HG03039 (cell line): ENCODE measurements around the gene FNIP1.
"Not testable (repeated sequence)": the region's sequence is repeated elsewhere in the genome, so short reads cannot be mapped to it uniquely, and the experiment has no call there.

ENCODE experiments used
- ATAC-seq: cut with Tn5 transposase; IDR thresholded peaks from one replicate; pipeline ENCODE4 v1.9.1; 2021; ENCODE audit warnings: mild to moderate bottlenecking, moderate library complexity; ENCODE audit not compliant: unreplicated experiment

FNIP1 gene

GRCh38 chr5:131610198-131611063, 186.4 kb downstream of the FNIP1 start:
- no peak for ATAC-seq

- no peak for ATAC-seq
Measured at GRCh38 chr5:131609774-131610173, 187.0 kb downstream of the FNIP1 start.

- ATAC-seq: no peak
Measured at GRCh38 chr5:131608597-131608996, 188.2 kb downstream of the FNIP1 start.

- no peak for ATAC-seq
Measured at GRCh38 chr5:131607903-131608540, 188.8 kb downstream of the FNIP1 start.

GRCh38 chr5:131607418-131607817, 189.4 kb downstream of the FNIP1 start:
- no peak for ATAC-seq

- ATAC-seq: no peak
Measured at GRCh38 chr5:131605086-131605485, 191.7 kb downstream of the FNIP1 start.

GRCh38 chr5:131595088-131596033, 201.5 kb downstream of the FNIP1 start:
- no peak for ATAC-seq

GRCh38 chr5:131593921-131594320, 202.9 kb downstream of the FNIP1 start:
- no peak for ATAC-seq

GRCh38 chr5:131593436-131593835, 203.4 kb downstream of the FNIP1 start:
- not testable (repeated sequence) for ATAC-seq
